Measurements from ENCODE around the gene FZD10.
A peak's percentile ranks its signal among the peaks of the same experiment; 100 is the strongest.

The FZD10 gene

GRCh38 chr12:130155416-130156073, 6.7 kb upstream of the FZD10 start:
- no peak for DNase-seq

GRCh38 chr12:130156652-130157275, 5.5 kb upstream of the FZD10 start:
- DNase-seq, result no peak

- DNase-seq, result no peak
These were observed 4.1 kb upstream of the FZD10 start for GRCh38 chr12:130157998-130158753.

- DNase-seq, result no peak
These were observed 3.6 kb upstream of the FZD10 start for GRCh38 chr12:130158754-130159059.

- no peak for DNase-seq
These were observed 2.0 kb upstream of the FZD10 start for GRCh38 chr12:130160306-130160705.

- no peak for DNase-seq
These were observed 1.5 kb upstream of the FZD10 start for GRCh38 chr12:130160711-130161231.

GRCh38 chr12:130161261-130162243, 712 bp upstream of the FZD10 start:
- DNase-seq, result peak; percentile 50

GRCh38 chr12:130162745-130163460, 639 bp downstream of the FZD10 start:
- no peak for DNase-seq

GRCh38 chr12:130163461-130164215, 1.4 kb downstream of the FZD10 start:
- DNase-seq, result no peak

- no peak for DNase-seq
These were observed 1.9 kb downstream of the FZD10 start for GRCh38 chr12:130164216-130164542.

- DNase-seq, result no peak
These were observed 2.7 kb downstream of the FZD10 start for GRCh38 chr12:130164936-130165335.

- DNase-seq, result no peak
These were observed 4.0 kb downstream of the FZD10 start for GRCh38 chr12:130166306-130166705.

GRCh38 chr12:130167537-130167936, 5.3 kb downstream of the FZD10 start:
- DNase-seq, result no peak

- no peak for DNase-seq
These were observed 7.0 kb downstream of the FZD10 start for GRCh38 chr12:130169256-130169655.

GRCh38 chr12:130169924-130170323, 7.7 kb downstream of the FZD10 start:
- no peak for DNase-seq

GRCh38 chr12:130170611-130171010, 8.3 kb downstream of the FZD10 start:
- no peak for DNase-seq

- DNase-seq, result no peak
These were observed 15.5 kb downstream of the FZD10 start for GRCh38 chr12:130177635-130178242.

- DNase-seq, result no peak
These were observed 16.0 kb downstream of the FZD10 start for GRCh38 chr12:130178282-130178681.

GRCh38 chr12:130179191-130179590, 16.9 kb downstream of the FZD10 start:
- DNase-seq, result no peak

GRCh38 chr12:130179621-130180020, 17.4 kb downstream of the FZD10 start:
- no peak for DNase-seq

GRCh38 chr12:130181211-130181610, 18.9 kb downstream of the FZD10 start:
- DNase-seq, result no peak
